ENCODE data around the gene SLC43A2.

Gene SLC43A2

GRCh38 chr17:1643999-1644492 lies 15.4 kb upstream of the SLC43A2 start:
- DNase-seq (ENCODE audit: low read depth): no peak

DNA sequence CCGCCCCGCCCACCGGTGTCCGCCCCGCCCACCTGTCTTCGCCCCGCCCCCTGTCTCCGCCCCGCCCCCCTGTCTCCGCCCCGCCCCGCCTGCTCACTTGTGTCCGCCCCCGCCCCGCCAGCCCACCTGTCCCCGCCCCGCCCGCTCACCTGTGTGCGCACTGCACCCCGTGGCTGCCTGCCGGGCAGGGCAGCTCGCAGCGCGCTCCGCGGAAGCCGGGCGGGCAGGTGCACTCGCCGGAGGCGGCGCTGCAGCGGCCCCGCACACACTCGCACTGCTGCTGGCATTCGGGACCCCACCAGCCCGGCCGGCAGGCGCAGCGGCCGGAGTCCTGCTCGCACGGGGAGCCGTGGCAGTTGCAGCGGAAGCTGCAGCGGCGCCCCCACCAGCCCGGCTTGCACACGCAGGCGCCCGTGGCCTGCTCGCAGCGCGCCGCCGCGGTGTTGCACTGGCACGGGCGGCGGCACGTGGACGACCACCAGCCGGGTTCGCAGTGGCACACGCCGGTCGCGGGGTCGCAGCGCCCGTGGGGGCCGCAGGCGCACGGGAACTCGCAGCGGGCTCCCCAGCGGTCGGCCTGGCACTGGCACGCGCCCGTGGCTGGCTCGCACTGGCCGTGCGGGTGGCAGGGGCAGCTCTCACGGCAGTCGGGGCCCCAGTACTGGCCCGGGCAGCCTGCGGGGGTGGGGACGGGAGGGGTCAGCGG lies 14.8 kb upstream of the SLC43A2 start:
- no peak for DNase-seq (ENCODE audit: low read depth)

GRCh38 chr17:1641065-1641403 lies 12.4 kb upstream of the SLC43A2 start:
- DNase-seq (ENCODE audit: low read depth): no peak

DNA sequence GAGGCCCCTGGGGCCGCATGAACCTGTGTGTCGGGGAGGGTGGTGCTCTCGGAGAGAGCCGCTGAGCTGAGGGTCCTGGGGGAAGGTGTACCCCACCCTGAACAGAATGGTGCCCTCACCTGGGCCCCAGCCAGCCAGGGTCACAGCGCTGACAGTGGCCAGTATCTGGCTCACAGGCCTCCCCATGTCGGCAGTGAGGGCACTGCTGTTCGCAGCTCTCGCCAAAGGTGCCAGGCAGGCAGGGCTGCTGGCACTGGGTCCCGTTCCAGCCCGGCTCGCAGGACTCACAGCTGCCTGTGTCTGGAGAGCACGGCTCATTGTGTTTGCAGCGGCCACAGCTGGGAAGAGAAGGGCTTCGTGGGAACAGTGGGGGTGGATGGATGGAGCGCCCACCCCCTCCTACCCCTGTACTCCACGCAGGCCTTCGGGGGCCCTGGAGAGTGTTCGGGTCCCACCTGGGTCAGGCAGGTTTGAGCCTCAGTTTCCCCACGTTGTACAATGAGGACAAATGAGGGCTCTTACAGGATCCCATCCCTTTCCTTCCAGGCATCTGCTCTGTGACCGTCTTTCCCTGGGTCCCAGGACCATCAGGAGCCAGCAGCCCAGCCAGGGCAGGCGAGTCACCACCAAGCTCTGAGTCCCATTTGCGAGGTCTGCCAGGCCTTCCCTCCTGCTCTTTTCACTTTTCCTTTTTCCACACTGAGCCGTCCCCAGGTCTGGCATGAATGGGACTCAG lies 11.9 kb upstream of the SLC43A2 start:
- DNase-seq (ENCODE audit: low read depth): no peak

DNA sequence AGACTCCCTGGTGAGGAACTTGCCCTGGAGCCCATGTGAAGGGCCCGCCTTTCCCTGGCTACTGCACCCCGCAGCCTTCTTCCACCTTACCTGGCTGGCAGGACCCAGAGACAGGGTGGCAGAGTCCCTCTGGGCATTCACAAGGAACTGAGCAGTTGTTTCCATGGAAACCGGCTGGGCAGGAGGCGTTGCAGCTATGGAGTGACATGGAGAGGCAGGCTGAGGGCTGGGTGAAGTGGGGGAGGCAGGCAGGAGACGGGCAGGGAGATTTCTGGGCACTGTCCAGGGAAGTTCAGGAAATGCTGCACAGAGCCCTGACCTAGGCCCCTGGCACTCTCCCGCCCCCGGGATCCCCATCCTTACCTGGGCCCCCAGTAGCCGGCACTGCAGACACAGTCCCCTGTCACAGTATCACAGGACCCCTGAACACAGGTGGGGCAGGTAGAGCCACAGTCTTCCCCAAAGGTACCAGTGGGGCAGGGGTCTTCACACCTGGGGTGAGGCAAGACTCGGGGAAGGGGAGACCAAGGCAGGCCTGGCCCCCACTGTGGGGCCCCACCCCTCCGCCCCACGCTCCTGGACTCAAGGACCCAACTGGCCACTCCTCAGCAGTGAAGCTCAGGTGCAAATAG lies 11.0 kb upstream of the SLC43A2 start:
- DNase-seq (ENCODE audit: low read depth): no peak

DNA sequence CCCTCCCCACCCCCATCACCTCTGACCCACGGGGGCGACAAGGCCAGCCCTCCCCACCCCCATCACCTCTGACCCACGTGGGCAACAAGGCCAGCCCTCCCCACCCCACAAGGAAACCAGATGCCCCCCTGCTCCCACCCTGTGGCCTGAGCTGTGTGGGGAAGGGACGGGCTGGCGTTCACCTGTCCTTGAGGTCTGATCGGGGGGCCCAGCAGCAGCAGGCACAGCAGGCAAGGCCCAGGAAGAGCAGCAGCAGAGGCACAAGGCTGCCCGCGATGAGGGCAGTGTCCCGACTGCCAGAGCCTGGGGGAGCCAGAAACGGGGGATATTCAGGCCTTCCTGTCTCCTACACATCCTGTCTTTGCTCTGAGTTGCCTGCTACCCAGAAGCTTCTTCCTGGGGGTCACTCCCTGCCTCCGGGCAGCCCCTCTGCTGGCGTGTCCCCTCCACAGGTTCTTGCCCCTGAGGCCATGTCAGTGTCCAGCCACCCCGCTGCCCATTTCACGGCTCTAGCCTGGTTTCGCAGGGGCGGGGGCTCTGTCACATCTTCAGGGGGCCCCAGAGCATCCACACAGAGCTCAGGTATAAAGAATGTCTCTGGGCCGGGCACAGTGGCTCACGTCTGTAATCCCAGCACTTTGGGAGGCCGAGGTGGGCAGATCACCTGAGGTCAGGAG lies 10.1 kb upstream of the SLC43A2 start:
- DNase-seq (ENCODE audit: low read depth): no peak

- no peak for DNase-seq (ENCODE audit: low read depth)
These were observed 9.5 kb upstream of the SLC43A2 start for GRCh38 chr17:1638171-1638590.

DNA sequence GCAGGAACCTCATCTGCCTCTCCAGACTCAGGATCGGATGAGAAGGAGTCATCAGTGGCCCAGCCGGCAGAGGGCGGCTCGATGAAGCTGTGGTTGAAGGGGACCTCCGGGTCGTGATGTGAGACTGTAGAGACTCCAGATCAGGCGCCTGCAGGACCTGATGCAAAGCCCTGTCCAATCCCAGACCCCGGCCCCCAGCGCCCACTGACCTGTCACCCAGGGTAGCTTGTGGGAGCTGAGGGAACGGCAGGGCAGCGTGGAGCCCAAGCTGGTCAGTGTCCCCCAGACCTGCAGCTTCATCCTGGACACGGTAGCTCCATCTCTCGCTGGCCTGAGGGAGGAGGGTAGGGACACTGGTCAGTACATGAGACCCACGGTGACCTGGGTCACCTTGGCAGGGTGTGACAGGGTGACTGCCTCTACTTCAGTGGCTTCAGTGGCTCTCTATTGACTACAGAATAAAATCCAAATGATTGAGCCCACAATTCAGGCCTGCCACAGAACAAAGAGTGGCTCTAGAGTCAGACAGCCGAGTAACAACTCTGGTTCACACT lies 8.2 kb upstream of the SLC43A2 start:
- DNase-seq (ENCODE audit: low read depth): no peak

- DNase-seq (ENCODE audit: low read depth): no peak
These were observed 7.2 kb upstream of the SLC43A2 start for GRCh38 chr17:1635675-1636465.

GRCh38 chr17:1634841-1635650 lies 6.4 kb upstream of the SLC43A2 start:
- no peak for DNase-seq (ENCODE audit: low read depth)

- no peak for DNase-seq (ENCODE audit: low read depth)
These were observed 2.0 kb upstream of the SLC43A2 start for GRCh38 chr17:1630662-1631061.

DNA sequence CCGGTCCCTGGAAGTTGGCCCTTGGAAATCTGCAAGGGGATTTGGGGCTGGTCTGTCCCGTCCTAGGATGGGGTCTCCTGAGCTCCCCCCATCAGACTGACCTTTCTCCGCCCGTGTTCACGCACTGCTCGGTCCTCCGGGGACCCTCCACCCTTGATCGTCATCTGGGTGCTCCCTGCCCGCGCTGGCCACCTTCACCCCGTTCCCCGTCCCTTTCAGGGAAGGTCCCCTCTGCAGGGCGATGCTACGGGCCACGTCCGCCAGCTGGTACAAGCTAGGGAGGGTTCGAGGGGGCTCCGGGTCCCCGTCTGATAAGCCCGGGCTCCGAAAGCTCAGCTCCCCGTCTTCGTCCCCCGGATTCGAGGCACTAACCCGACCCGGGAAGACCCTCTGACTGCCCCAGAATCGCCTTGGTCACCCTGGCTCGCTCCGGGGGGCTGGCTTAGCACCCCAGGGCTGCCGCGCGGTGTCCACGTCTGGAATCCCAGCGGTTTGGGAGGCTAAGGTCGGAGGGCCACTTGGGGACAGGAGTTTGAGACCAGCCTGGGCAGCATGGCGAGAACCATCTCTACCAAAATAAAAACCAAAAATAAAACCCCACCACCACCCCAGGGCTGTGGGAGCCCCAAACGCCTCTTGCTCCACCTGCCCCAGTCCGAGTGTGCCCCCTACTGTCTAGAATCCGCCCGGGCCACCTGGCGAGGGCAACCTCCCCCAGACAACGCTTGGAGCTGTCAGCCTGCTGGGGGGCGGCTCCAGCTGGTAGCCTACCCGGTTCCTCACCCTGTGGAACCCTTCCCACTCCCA lies 1.1 kb upstream of the SLC43A2 start:
- DNase-seq (ENCODE audit: low read depth): no peak

DNA sequence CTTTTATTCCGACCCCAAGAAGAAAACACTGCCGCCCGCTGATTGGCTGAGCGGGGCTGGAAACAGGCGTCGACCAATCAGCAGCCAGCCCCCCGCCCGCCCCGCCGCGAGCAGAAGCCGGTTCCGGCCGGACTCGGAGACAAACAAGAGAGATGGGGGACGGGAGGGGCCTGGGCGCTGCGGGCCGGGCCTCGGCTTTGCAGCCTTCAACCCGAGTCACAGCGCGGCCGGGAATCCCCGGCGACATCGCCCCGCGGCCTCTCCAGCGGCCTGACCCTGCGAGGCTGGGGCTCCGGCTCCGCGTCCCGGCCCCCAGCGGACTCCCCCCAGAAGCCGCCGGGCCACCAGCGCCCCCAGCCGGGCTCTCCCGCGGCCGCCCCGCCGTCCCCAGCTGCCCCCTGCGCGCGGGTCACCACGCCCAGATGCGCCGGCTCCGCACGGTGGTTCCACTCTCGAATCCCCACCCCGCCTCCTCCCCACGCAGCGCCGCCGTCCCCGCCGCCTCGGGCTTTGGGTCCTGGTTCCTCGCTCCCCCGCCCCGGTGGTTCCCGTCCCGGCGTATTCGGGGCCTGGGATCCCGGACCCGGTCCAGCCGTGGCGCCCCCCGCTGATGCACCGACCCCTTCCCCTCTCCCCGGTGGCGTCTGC lies 346 bp upstream of the SLC43A2 start:
- DNase-seq (ENCODE audit: low read depth): peak; percentile 56

DNA sequence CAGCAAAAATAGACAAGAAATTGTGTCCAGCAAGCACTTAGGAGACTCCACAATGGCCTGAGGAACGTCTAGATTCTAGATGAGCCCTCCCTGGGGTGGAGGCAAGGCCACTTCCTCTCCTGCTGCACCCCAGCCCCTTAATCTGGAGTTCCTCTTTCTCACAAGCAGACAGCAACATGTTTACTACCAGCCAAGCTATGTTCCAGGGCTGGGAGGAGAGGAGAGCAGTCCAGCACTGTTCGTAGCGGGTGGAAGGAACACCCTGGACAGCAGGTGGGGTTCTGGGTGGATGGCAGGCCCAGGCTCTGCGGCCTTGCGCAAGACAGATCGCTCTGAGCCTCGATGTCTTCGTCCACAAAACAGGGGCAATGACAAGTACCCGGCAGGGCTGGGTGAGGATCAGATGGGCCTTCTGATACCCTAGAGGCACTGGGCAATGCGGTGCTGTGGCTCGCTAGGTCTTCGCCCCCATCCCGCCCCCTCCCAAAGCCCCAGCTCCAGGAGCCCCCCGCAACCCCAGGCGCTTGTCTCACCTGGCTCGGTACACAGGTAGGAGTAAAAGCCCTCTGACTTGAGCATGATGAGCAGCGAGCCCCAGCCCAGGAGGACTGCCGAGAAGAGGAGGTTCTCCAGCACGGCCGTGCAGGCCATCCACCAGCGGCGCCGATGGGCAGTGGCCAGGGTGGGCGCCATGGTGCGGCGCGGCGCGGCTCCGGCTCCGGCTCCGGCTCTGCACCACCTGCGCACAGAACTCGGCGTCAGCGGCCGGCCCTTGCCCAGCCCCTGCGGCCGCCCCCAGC lies 1.3 kb downstream of the SLC43A2 start:
- DNase-seq (ENCODE audit: low read depth): no peak

DNA sequence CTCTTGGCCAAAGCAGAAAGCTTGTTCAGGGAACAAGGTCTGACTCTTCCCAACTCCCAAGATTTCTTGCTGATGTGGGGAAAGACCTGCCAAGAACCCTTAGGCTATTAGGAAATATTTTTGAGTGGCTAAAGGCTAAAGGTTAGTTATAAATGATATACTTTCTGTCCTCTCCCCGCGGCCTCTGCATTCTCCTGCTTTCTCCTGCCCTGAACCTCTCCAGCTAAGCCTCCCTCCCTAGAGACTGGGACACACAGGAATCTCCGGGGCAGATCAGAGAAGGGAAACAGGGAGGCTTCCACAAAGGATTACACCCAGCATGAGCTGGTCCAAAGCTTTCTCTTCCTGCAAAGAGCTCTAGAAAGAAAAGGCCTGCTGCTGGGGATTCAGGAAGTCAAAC lies 2.3 kb downstream of the SLC43A2 start:
- DNase-seq (ENCODE audit: low read depth): no peak

DNA sequence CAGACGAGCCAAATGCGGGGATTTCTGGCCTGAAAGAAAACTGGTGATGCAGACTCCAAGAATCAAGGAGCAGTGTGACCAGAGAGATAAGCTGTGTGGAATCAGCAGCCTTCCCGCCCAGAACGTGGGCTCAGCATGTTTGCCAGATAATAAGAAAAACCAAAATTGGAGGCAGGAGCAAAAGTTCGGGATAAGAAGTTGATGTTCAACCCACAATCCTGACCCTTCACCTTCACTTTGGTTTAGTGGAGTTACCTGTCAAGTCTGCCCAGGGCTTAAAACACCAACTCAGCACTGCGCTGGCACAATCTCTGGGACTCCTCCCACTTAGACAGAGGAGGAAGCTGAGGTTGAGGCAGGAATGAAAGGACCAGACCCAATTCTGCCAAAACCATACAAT lies 3.1 kb downstream of the SLC43A2 start:
- DNase-seq (ENCODE audit: low read depth): no peak

DNA sequence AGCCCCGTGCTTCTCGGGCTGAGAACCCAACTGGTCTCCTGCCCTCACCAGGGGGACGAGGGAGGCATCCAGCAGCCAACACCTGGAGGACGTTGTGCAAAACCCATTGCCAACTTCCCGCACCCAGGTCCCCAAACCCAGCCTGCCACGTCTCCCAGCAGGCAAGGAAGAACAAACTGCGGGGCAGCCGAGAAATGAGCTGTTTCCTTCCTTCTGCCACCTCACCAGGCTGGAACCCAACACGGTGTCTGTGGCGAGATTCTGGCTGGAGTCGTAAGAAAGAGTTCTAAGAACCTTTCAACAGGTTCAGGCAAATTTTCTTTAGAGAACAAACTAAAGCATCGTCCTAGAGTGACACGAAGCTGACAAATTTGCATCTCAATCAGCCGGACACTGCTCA lies 3.6 kb downstream of the SLC43A2 start:
- no peak for DNase-seq (ENCODE audit: low read depth)

DNA sequence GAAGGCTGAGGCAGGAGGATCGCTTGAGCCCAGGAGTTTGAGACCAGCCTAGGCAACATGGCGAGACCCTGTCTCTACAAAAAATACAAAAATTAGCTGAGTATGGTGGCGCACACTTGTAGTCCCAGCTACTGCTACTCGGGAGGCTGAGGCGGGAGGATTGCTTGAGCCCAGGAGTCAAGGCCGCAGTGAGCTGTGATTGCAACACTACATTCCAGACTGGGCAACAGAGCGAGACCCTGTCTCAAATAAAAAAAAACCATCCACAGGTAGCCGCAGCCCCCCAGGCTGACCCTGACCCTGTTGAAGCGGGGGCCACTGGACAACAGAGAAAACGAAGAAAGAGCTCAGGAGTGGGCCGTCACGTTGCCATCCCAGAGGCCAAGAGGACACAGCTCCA lies 4.0 kb downstream of the SLC43A2 start:
- DNase-seq (ENCODE audit: low read depth): no peak

Measured in HS-27A (cell line).